B cell (primary cell): ENCODE results near the gene OTUD5. TPM values are rescaled to one million over a fixed set of nuclear protein-coding genes. Genes with fewer than 3 reads are reported as not detected.

Experiments
- ATAC-seq: fragments of 200-7000 bp; cut with Tn5 transposase; one replicate; pipeline ENCODE4 v1.10.0; 2021; ENCODE audit warnings: low read depth, mild to moderate bottlenecking, moderate number of reproducible peaks, moderate library complexity
- CTCF ChIA-PET: fragments of 350-600 bp; sonication (Branson Sonifier 250); formaldehyde crosslinking; loops from one replicate; lab custom pipeline; 2021; ENCODE audit warnings: antibody characterized with exemption, inconsistent platforms; lab: Charles Lee
- POLR2A ChIA-PET: fragments of 350-600 bp; sonication (Branson Sonifier 250); formaldehyde crosslinking; loops from one replicate; lab custom pipeline; 2021; ENCODE audit warnings: antibody characterized with exemption; lab: Charles Lee
- DNase-seq: peaks from one replicate; pipeline ENCODE4 v3.0.0; 2013
- H2AFZ ChIP-seq: 2 replicates; pipeline ENCODE4 v1.6.1; 2012; ENCODE audit warnings: mild to moderate bottlenecking, low read depth, low read length; ENCODE audit not compliant: insufficient read depth, poor library complexity, severe bottlenecking
- H3K27ac ChIP-seq, 2 donors: 1 replicate in 1 of 2; 2 replicates in 1 of 2; pipeline ENCODE4 v1.5.1; 2012 to 2013; ENCODE audit warnings: low read length in 2 of 2, mild to moderate bottlenecking in 2 of 2, moderate library complexity in 1 of 2
- H3K27me3 ChIP-seq, 4 experiments: fragments of 200-600 bp in 1 of 4; sonication (generic) in 1 of 4; replicated peaks in 1 of 4; 1 replicate in 2 of 4; 2 replicates in 2 of 4; pipeline versions ENCODE4 v1.6.1 to v1.7.0; 2013 to 2016; ENCODE audit warnings: low read length in 3 of 4, mild to moderate bottlenecking in 2 of 4, mixed read lengths in 1 of 4, moderate library complexity in 1 of 4; ENCODE audit not compliant: insufficient read depth in 4 of 4, control insufficient read depth in 3 of 4; ENCODE audit errors: control extremely low read depth in 1 of 4
- H3K36me3 ChIP-seq, 2 experiments: replicated peaks in 1 of 2; 1 replicate in 1 of 2; 2 replicates in 1 of 2; pipeline versions ENCODE4 v1.6.1 to v1.7.1; 2013; ENCODE audit warnings: low read length in 1 of 2; ENCODE audit not compliant: insufficient read depth in 2 of 2, control insufficient read depth in 1 of 2; ENCODE audit errors: control extremely low read depth in 1 of 2, extremely low read depth in 1 of 2
- H3K4me1 ChIP-seq, 2 donors: fragments of 200-600 bp in 1 of 2; sonication (generic) in 1 of 2; 1 replicate in 1 of 2; 2 replicates in 1 of 2; pipeline versions ENCODE4 v1.5.1 to v1.6.1; 2013 to 2017; ENCODE audit warnings: low read length in 2 of 2; ENCODE audit not compliant: control insufficient read depth in 2 of 2, insufficient read depth in 2 of 2
- H3K4me2 ChIP-seq: replicated peaks from 2 replicates; pipeline ENCODE3; 2012; ENCODE audit warnings: mild to moderate bottlenecking, low read depth, low read length; ENCODE audit not compliant: poor library complexity, severe bottlenecking
- H3K4me3 ChIP-seq, 5 experiments: fragments of 200-600 bp in 1 of 5; sonication (generic) in 1 of 5; 1 replicate in 3 of 5; 2 replicates in 2 of 5; pipeline versions ENCODE4 v1.5.1 to v1.7.0; 2011 to 2016; ENCODE audit warnings: low read length in 4 of 5, mild to moderate bottlenecking in 4 of 5, low read depth in 2 of 5, control low read depth in 1 of 5, moderate library complexity in 1 of 5; ENCODE audit not compliant: insufficient read depth in 1 of 5; ENCODE audit errors: control extremely low read depth in 1 of 5, extremely low read depth in 1 of 5
- H3K79me2 ChIP-seq: fragments of 200-600 bp; sonication (generic); one replicate; pipeline ENCODE4 v1.6.0; 2016; ENCODE audit warnings: low read length; ENCODE audit not compliant: control insufficient read depth, insufficient read depth
- H3K9ac ChIP-seq: fragments of 200-600 bp; sonication (generic); 2 replicates; pipeline ENCODE4 v1.6.1; 2017; ENCODE audit warnings: mild to moderate bottlenecking, low read length, moderate library complexity
- H3K9me3 ChIP-seq, 3 donors: one replicate each; pipeline versions ENCODE4 v1.6.1 to v1.7.1; 2013; ENCODE audit warnings: low read length in 2 of 3; ENCODE audit not compliant: control insufficient read depth in 2 of 3, insufficient read depth in 1 of 3; ENCODE audit errors: control extremely low read depth in 1 of 3
- H4K20me1 ChIP-seq: 2 replicates; pipeline ENCODE4 v1.6.0; 2012; ENCODE audit warnings: mild to moderate bottlenecking, low read length; ENCODE audit not compliant: insufficient read depth, control insufficient read depth, poor library complexity, severe bottlenecking
- H3K27ac Mint-ChIP-seq: one replicate; pipeline ENCODE4 v1.8.0; 2021; ENCODE audit warnings: mixed read lengths
- H3K27me3 Mint-ChIP-seq: one replicate; pipeline ENCODE4 v1.8.0; 2021; ENCODE audit warnings: mixed read lengths
- H3K4me1 Mint-ChIP-seq: one replicate; pipeline ENCODE4 v1.8.0; 2021; ENCODE audit warnings: mixed read lengths
- H3K4me3 Mint-ChIP-seq: one replicate; pipeline ENCODE4 v1.8.0; 2021; ENCODE audit warnings: mixed read lengths
- H3K9me3 Mint-ChIP-seq: one replicate; pipeline ENCODE4 v1.8.0; 2022; ENCODE audit warnings: mixed read lengths; ENCODE audit not compliant: insufficient read depth
- CTCF ChIP-seq: fragments of 200-600 bp; IDR thresholded peaks from one replicate; pipeline ENCODE4 v1.8.0; 2022; ENCODE audit warnings: antibody characterized with exemption, mild to moderate bottlenecking
- EZH2 ChIP-seq: IDR thresholded peaks from 2 replicates; pipeline ENCODE4 v1.6.1; 2012; ENCODE audit warnings: borderline replicate concordance, low read depth, mild to moderate bottlenecking, moderate library complexity, low read length; ENCODE audit not compliant: insufficient read depth, poor library complexity, severe bottlenecking
- WGBS: methylation state at CpG from one replicate; pipeline ENCODE4 v1.1.5; 2013; ENCODE audit warnings: missing lambda C conversion rate; ENCODE audit not compliant: insufficient coverage; 5-methylcytosine and 5-hydroxymethylcytosine counted together
- intact Hi-C: fragments of 100-400 bp; cut with micrococcal nuclease; formaldehyde crosslinking; loops from one replicate; pipeline ENCODE4 v1.10.0; 2022
- polyA plus RNA-seq: library from polyadenylated mRNA; depleted of rRNA; stranded (reverse); fragments of >200 nt; gene quantifications from 2 replicates; pipeline ENCODE4 v1.2.3, GENCODE V29; 2012
- total RNA-seq, 2 donors: library from RNA; stranded (reverse); fragments of 120-200 nt in 1 of 2; gene quantifications; 1 replicate in 1 of 2; 2 replicates in 1 of 2; pipeline versions ENCODE4 v1.2.3 to v1.2.4, GENCODE V29; 2013 to 2022

OTUD5 gene
- total and polyA plus RNA-seq, 2 donors (not counting 1 experiment from before 2014, with no cell fraction given) = 105 to 116 TPM

- peak; percentile 78 for DNase-seq
Measured at GRCh38 chrX:49001521-49002090, 44.2 kb upstream of the OTUD5 start.

More at GRCh38 chrX:49001521-49002090, 44.2 kb upstream of the OTUD5 start:
- H3K4me1 ChIP-seq = peaks cover 8 to 14% of the 10 kb centered on the region in 2 donors
- peaks cover 25% of the 10 kb centered on the region for H3K79me2 ChIP-seq
- H3K9me3 ChIP-seq = no peaks in the 10 kb centered on the region
- peak overlapping the region; percentile 75 for H3K4me2 ChIP-seq
- ChIA-PET POLR2A (interaction anchor here (0.8 to 1.6 kb wide), 7 partner anchors 41 to 104 kb away, joined by 3 to 16 read pairs (median 4); partner anchors contain the start of genes PQBP1, TFE3, TIMM17B and WDR45), CTCF (interaction anchor here (0.9 to 1.0 kb wide), 2 partner anchors 29 to 42 kb away, joined by 6 to 7 read pairs; partner anchors contain the start of gene TFE3)
- peak overlapping the region; percentile 66 to 93 (median 86) for H3K4me3 ChIP-seq
- peak overlapping the region; percentile 97 to 99 for H3K27ac ChIP-seq
- H3K36me3 ChIP-seq = peaks cover 0 to 16% of the 10 kb centered on the region in 2 experiments
- Mint-ChIP-seq H3K9me3 (no peaks in the 10 kb centered on the region), H3K27ac (peak overlapping the region; percentile 98), H3K4me3 (peak overlapping the region; percentile 95), H3K27me3 (no peaks in the 10 kb centered on the region), H3K4me1 (peaks cover 28% of the 10 kb centered on the region)
- peak overlapping the region; percentile 78 for H2AFZ ChIP-seq
- H3K27me3 ChIP-seq = no peaks in the 10 kb centered on the region
- WGBS = 2% methylated on average over 16 of the region's 17 CpGs
- intact Hi-C loops = loop anchor here (1.0 to 2.0 kb wide), 5 partner anchors 12 to 100 kb away; partner anchors contain the start of genes TFE3 and WDR45
- H3K9ac ChIP-seq = peak overlapping the region; percentile 85
- peaks cover 4% of the 10 kb centered on the region for H4K20me1 ChIP-seq
- peak; percentile 12 for ATAC-seq
- TF ChIP-seq EZH2 (no peak), CTCF (no peak)
